GM19193 (cell line): ENCODE data around the gene KLK6.

Experiments
- POLR2A ChIP-seq: IDR thresholded peaks from 4 replicates; pipeline ENCODE4 v1.6.1; 2011; ENCODE audit not compliant: insufficient read depth, insufficient read length; ENCODE audit errors: extremely low read depth

KLK6 gene

GRCh38 chr19:50932018-50932689 lies 37.2 kb downstream of the KLK6 start:
- no peak for TF ChIP-seq POLR2A

GRCh38 chr19:50931023-50931422 lies 38.4 kb downstream of the KLK6 start:
- no peak for TF ChIP-seq POLR2A

- no peak for TF ChIP-seq POLR2A
Observed at GRCh38 chr19:50928831-50929230, 40.6 kb downstream of the KLK6 start.

- no peak for TF ChIP-seq POLR2A
Observed at GRCh38 chr19:50926144-50926543, 43.2 kb downstream of the KLK6 start.

GRCh38 chr19:50925734-50926133 lies 43.7 kb downstream of the KLK6 start:
- no peak for TF ChIP-seq POLR2A

- no peak for TF ChIP-seq POLR2A
Observed at GRCh38 chr19:50924586-50924985, 44.8 kb downstream of the KLK6 start.

GRCh38 chr19:50922317-50922853 lies 47.0 kb downstream of the KLK6 start:
- TF ChIP-seq POLR2A, result no peak

- TF ChIP-seq POLR2A, result no peak
Observed at GRCh38 chr19:50921426-50922316, 47.7 kb downstream of the KLK6 start.

GRCh38 chr19:50916069-50916468 lies 53.3 kb downstream of the KLK6 start:
- TF ChIP-seq POLR2A, result no peak

GRCh38 chr19:50912727-50913716 lies 56.4 kb downstream of the KLK6 start:
- TF ChIP-seq POLR2A, result no peak

GRCh38 chr19:50912102-50912599 lies 57.2 kb downstream of the KLK6 start:
- no peak for TF ChIP-seq POLR2A

GRCh38 chr19:50911206-50912101 lies 57.9 kb downstream of the KLK6 start, which contains the start of gene KLK4:
TSS of gene KLK4 (minus strand) at chr19:50911395. CDS start at chr19:50910738, 657 bp downstream.
- no peak for TF ChIP-seq POLR2A

- TF ChIP-seq POLR2A, result no peak
Observed at GRCh38 chr19:50910722-50911121, 58.7 kb downstream of the KLK6 start.
